Neural cell (in vitro differentiated cells): ENCODE data around the gene PLCB1.

ENCODE experiments used
- EP300 ChIP-seq: fragments of 450-650 bp; conservative IDR thresholded peaks from 2 replicates; pipeline ENCODE4 v1.6.1; 2014; ENCODE audit warnings: antibody characterized with exemption, mild to moderate bottlenecking, moderate library complexity; ENCODE audit not compliant: poor library complexity, severe bottlenecking
- MXI1 ChIP-seq: fragments of 450-650 bp; conservative IDR thresholded peaks from 2 replicates; pipeline ENCODE4 v1.6.1; 2014; ENCODE audit warnings: antibody characterized with exemption, mild to moderate bottlenecking; ENCODE audit not compliant: poor library complexity, severe bottlenecking
- POLR2AphosphoS5 ChIP-seq: IDR thresholded peaks from 2 replicates; pipeline ENCODE4 v1.6.1; 2012
- RAD21 ChIP-seq: fragments of 450-650 bp; conservative IDR thresholded peaks from 2 replicates; pipeline ENCODE4 v1.6.1; 2014; ENCODE audit warnings: antibody characterized with exemption, mild to moderate bottlenecking, moderate library complexity
- TAF1 ChIP-seq: IDR thresholded peaks from 2 replicates; pipeline ENCODE4 v1.6.1; 2012; ENCODE audit warnings: low read depth
- TF ChIP-seq, protein P1 (sequence below): fragments of 450-650 bp; IDR thresholded peaks from 2 replicates; pipeline ENCODE4 v1.5.1; 2014; ENCODE audit warnings: antibody characterized with exemption, mild to moderate bottlenecking, moderate library complexity; ENCODE audit not compliant: poor library complexity, severe bottlenecking

- TF ChIP-seq RAD21: no peak
- TF ChIP-seq, protein P1, sequence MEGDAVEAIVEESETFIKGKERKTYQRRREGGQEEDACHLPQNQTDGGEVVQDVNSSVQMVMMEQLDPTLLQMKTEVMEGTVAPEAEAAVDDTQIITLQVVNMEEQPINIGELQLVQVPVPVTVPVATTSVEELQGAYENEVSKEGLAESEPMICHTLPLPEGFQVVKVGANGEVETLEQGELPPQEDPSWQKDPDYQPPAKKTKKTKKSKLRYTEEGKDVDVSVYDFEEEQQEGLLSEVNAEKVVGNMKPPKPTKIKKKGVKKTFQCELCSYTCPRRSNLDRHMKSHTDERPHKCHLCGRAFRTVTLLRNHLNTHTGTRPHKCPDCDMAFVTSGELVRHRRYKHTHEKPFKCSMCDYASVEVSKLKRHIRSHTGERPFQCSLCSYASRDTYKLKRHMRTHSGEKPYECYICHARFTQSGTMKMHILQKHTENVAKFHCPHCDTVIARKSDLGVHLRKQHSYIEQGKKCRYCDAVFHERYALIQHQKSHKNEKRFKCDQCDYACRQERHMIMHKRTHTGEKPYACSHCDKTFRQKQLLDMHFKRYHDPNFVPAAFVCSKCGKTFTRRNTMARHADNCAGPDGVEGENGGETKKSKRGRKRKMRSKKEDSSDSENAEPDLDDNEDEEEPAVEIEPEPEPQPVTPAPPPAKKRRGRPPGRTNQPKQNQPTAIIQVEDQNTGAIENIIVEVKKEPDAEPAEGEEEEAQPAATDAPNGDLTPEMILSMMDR: no peak
- TF ChIP-seq MXI1: no peak
- TF ChIP-seq EP300: no peak
- no peak for TF ChIP-seq POLR2AphosphoS5
- TF ChIP-seq TAF1: no peak
Measured at GRCh38 chr20:8147476-8147875, 15.4 kb downstream of the PLCB1 start.
